DMS153 treated with DMSO at 0.1 percent for 48 hours (cell line): ENCODE results near the gene NUP205.
"Not testable (repeated sequence)": the region's sequence is repeated elsewhere in the genome, so short reads cannot be mapped to it uniquely, and the experiment has no call there.

Source experiments
- DNase-seq: peaks from one replicate; lab custom pipeline; 2025; ENCODE audit not compliant: unreplicated experiment; lab: John Stamatoyannopoulos, UW

NUP205 gene

GRCh38 chr7:135620980-135621850, 63.5 kb downstream of the NUP205 start:
- peak; percentile 16 for DNase-seq

- no peak for DNase-seq
Observed at GRCh38 chr7:135634191-135634878, 76.6 kb downstream of the NUP205 start.

- DNase-seq, result not testable (repeated sequence)
Observed at GRCh38 chr7:135639690-135640089, 82.0 kb downstream of the NUP205 start.

- no peak for DNase-seq
Observed at GRCh38 chr7:135644154-135644553, 86.4 kb downstream of the NUP205 start.

- no peak for DNase-seq
Observed at GRCh38 chr7:135644729-135645128, 87.0 kb downstream of the NUP205 start.

- no peak for DNase-seq
Observed at GRCh38 chr7:135645296-135645904, 87.7 kb downstream of the NUP205 start.

GRCh38 chr7:135647755-135648154, 90.0 kb downstream of the NUP205 start:
- no peak for DNase-seq

- DNase-seq, result no peak
Observed at GRCh38 chr7:135648235-135648634, 90.5 kb downstream of the NUP205 start.

- DNase-seq, result no peak
Observed at GRCh38 chr7:135650831-135651573, 93.3 kb downstream of the NUP205 start.

- DNase-seq, result no peak
Observed at GRCh38 chr7:135653340-135654080, 95.8 kb downstream of the NUP205 start.

GRCh38 chr7:135658564-135658963, 100.8 kb downstream of the NUP205 start:
- no peak for DNase-seq

GRCh38 chr7:135659159-135659846, 101.6 kb downstream of the NUP205 start:
- no peak for DNase-seq

GRCh38 chr7:135661311-135662122, 103.8 kb downstream of the NUP205 start:
- no peak for DNase-seq

- no peak for DNase-seq
Observed at GRCh38 chr7:135662123-135662372, 104.3 kb downstream of the NUP205 start.

- peak; percentile 80 for DNase-seq
Observed at GRCh38 chr7:135662373-135663114, 104.8 kb downstream of the NUP205 start, which contains the start of gene STMP1. Gene STMP1 (plus strand): TSS chr7:135662514.

GRCh38 chr7:135664046-135664589, 106.4 kb downstream of the NUP205 start:
- DNase-seq, result no peak

- no peak for DNase-seq
Observed at GRCh38 chr7:135665042-135665441, 107.3 kb downstream of the NUP205 start.

- DNase-seq, result no peak
Observed at GRCh38 chr7:135666156-135666555, 108.4 kb downstream of the NUP205 start.
